Stomach (tissue), 9 donors: Measurements from ENCODE around the gene RFTN1. TPM values are rescaled to one million over a fixed set of nuclear protein-coding genes. Genes with fewer than 3 reads are reported as not detected.

ENCODE experiments used
- DNase-seq, 2 donors: peaks; one replicate each; pipeline versions ENCODE4 v3.0.0 to v3.0.0-alpha.2; 2013 to 2019
- H3K27ac ChIP-seq, 5 donors: fragments of 200-600 bp in 4 of 5; sonication (generic) in 4 of 5; one replicate each; pipeline ENCODE4 v1.5.1; 2013 to 2019; ENCODE audit warnings: mild to moderate bottlenecking in 1 of 5, moderate library complexity in 1 of 5
- H3K27me3 ChIP-seq, 3 donors: fragments of 200-600 bp; sonication (generic); one replicate each; pipeline ENCODE4 v1.5.1; 2017 to 2019; ENCODE audit warnings: mixed run types in 1 of 3
- H3K36me3 ChIP-seq, 4 donors: fragments of 200-600 bp; sonication (generic); 1 replicate in 3 of 4; 2 replicates in 1 of 4; pipeline ENCODE4 v1.5.1; 2016 to 2019
- H3K4me1 ChIP-seq, 4 donors: fragments of 200-600 bp; sonication (generic); one replicate each; pipeline ENCODE4 v1.5.1; 2016 to 2019
- H3K4me3 ChIP-seq, 4 donors: fragments of 200-600 bp; sonication (generic) in 3 of 4; one replicate each; pipeline ENCODE4 v1.5.1; 2016 to 2019; ENCODE audit warnings: mild to moderate bottlenecking in 1 of 4
- H3K9me3 ChIP-seq, 4 donors: fragments of 200-600 bp; sonication (generic); one replicate each; pipeline ENCODE4 v1.5.1; 2016 to 2019
- EP300 ChIP-seq: sonication (generic); formaldehyde crosslinking; IDR thresholded peaks from one replicate; pipeline ENCODE4 v1.6.1; 2017; ENCODE audit warnings: antibody characterized with exemption
- POLR2A ChIP-seq, 4 donors: fragments of 450-650 bp; IDR thresholded peaks; one replicate each; pipeline ENCODE4 v1.6.1; 2016; ENCODE audit warnings: antibody characterized with exemption in 4 of 4, control low read depth in 2 of 4, mild to moderate bottlenecking in 1 of 4, moderate library complexity in 1 of 4
- POLR2AphosphoS5 ChIP-seq, 3 donors: sonication (generic); formaldehyde crosslinking; IDR thresholded peaks; one replicate each; pipeline ENCODE4 v1.6.1; 2016; ENCODE audit warnings: antibody characterized with exemption in 3 of 3
- WGBS, 5 donors: extraction: QIAGEN DNeasy Blood & Tissue Kit in 3 of 5; methylation state at CpG; one replicate each; pipeline versions ENCODE4 v1.1.5 to v1.1.7; 2013 to 2018; 5-methylcytosine and 5-hydroxymethylcytosine counted together
- intact Hi-C: fragments of 100-400 bp; cut with DNase I; formaldehyde crosslinking; loops from one replicate; pipeline ENCODE4 v1.15.1; 2023; ENCODE audit warnings: low total_unique reads
- polyA plus RNA-seq, 3 donors: library from polyadenylated mRNA; stranded (reverse); fragments of 200-250 nt; gene quantifications; one replicate each; pipeline ENCODE4 v1.2.3, GENCODE V29; 2013
- total RNA-seq, 5 donors: library from RNA; depleted of rRNA; stranded (reverse); fragments of >200 nt; gene quantifications; one replicate each; pipeline versions ENCODE4 v1.1.0 to v1.2.3, GENCODE V29; 2014 to 2016
- TF ChIP-seq, protein P1 (sequence below), 7 experiments: fragments of 450-650 bp in 4 of 7; fragments of 200-600 bp in 3 of 7; sonication (generic) in 3 of 7; IDR thresholded peaks; one replicate each; pipeline ENCODE4 v1.5.1; 2016 to 2019; ENCODE audit warnings: antibody characterized with exemption in 7 of 7, control low read depth in 2 of 7, mild to moderate bottlenecking in 1 of 7
- donor health status: healthy with polysubstance abuse.
- donor health status: Bipolar disorder and iron deficiency.
- donor health status: healthy.

RFTN1 gene
- total and polyA plus RNA-seq, 8 donors: 4.6 to 103 (median 18.9) TPM

DNA sequence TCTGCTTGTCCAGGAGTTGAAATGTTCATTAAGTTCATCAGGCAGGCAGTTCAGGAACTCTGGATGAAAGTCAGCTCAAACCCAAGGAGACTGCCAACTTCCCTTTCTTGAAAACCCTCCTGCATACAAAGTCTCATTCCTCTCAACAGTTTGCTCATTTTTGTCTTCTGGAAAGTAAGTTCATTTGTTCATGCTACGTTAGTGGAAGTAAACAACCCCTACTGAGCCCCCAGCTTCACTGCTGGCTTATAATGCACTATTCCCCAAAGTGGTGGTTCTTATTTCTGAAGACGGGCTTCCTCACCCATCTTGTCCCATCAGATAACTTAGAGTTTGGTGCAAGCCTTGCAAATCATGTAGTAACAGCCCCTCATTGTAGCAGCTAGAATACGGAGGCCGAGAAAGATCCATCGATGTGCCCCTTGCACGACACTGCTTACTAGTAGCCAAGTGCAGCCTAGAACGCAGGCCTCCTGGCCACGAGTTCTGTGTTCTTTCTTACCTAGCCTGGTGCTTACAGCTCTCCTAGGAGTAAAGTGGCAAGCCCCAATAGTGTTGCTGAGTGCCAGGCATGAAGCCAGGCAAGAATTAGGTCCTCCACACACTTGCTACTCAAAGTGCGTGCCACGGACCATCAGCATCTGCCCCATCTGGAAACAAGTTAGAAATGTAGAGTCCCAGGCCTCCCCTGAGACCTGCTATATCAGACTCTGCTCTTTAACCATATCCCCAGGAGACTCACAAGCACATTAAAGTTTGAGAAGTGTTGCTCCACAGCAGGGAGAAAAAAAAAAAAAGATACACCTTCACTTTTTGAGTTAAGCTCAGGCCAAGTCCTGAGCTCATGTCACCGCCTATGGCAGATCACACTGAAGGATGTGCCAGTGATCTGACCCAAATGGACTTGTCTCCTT is 82.5 kb downstream of the RFTN1 start:
- Histone ChIP-seq H3K27me3 (no peaks in the 10 kb centered on the region), H3K4me3 (no peak overlapping the region), H3K36me3 (peaks cover 0 to 18% (median 11%) of the 10 kb centered on the region in 4 donors), H3K27ac (no peak overlapping the region), H3K4me1 (peaks cover 0 to 4% (median 0%) of the 10 kb centered on the region in 4 donors), H3K9me3 (no peaks in the 10 kb centered on the region)
- WGBS, 5 donors: 87 to 89% (median 88%) methylated on average over 11 of the region's 11 CpGs
- no peak for DNase-seq
- TF ChIP-seq EP300: no peak
- TF ChIP-seq, protein P1, sequence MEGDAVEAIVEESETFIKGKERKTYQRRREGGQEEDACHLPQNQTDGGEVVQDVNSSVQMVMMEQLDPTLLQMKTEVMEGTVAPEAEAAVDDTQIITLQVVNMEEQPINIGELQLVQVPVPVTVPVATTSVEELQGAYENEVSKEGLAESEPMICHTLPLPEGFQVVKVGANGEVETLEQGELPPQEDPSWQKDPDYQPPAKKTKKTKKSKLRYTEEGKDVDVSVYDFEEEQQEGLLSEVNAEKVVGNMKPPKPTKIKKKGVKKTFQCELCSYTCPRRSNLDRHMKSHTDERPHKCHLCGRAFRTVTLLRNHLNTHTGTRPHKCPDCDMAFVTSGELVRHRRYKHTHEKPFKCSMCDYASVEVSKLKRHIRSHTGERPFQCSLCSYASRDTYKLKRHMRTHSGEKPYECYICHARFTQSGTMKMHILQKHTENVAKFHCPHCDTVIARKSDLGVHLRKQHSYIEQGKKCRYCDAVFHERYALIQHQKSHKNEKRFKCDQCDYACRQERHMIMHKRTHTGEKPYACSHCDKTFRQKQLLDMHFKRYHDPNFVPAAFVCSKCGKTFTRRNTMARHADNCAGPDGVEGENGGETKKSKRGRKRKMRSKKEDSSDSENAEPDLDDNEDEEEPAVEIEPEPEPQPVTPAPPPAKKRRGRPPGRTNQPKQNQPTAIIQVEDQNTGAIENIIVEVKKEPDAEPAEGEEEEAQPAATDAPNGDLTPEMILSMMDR (IDR thresholded peaks at IDR 0.05): no peak
- no peak for TF ChIP-seq POLR2AphosphoS5 (IDR thresholded peaks at IDR 0.05)
- no peak for TF ChIP-seq POLR2A (IDR thresholded peaks at IDR 0.05)
- intact Hi-C loops: no loop called here

GRCh38 chr3:16429086-16429485 is 84.4 kb downstream of the RFTN1 start:
- DNase-seq: no peak
- H3K36me3 ChIP-seq: peaks cover 0 to 18% (median 11%) of the 10 kb centered on the region in 4 donors
- TF ChIP-seq EP300 (no peak), POLR2AphosphoS5 (IDR thresholded peaks at IDR 0.05) (no peak)
- peak overlapping the region in 2 of 5 donors; percentile 9 to 36 for H3K27ac ChIP-seq
- intact Hi-C loops: no loop called here
- no peaks in the 10 kb centered on the region for H3K27me3 ChIP-seq
- peaks cover 0 to 4% (median 0%) of the 10 kb centered on the region in 4 donors for H3K4me1 ChIP-seq
- H3K9me3 ChIP-seq: no peaks in the 10 kb centered on the region
- 41 to 72% (median 66%) methylated on average over 1 of the region's 1 CpG for WGBS, 5 donors
- no peak overlapping the region for H3K4me3 ChIP-seq

- Histone ChIP-seq H3K4me3 (no peak overlapping the region), H3K27me3 (no peaks in the 10 kb centered on the region), H3K27ac (peak overlapping the region in 2 of 5 donors; percentile 13 to 36), H3K36me3 (peaks cover 0 to 18% (median 10%) of the 10 kb centered on the region in 4 donors), H3K4me1 (peaks cover 0 to 4% (median 0%) of the 10 kb centered on the region in 4 donors), H3K9me3 (no peaks in the 10 kb centered on the region)
- intact Hi-C loops: no loop called here
- WGBS, 5 donors: 76 to 97% (median 86%) methylated on average over 5 of the region's 5 CpGs
- no peak for TF ChIP-seq POLR2A (IDR thresholded peaks at IDR 0.05)
- no peak for TF ChIP-seq EP300
- TF ChIP-seq POLR2AphosphoS5 (IDR thresholded peaks at IDR 0.05): no peak
- no peak for DNase-seq
These were observed 84.9 kb downstream of the RFTN1 start for GRCh38 chr3:16428612-16429011.

DNA sequence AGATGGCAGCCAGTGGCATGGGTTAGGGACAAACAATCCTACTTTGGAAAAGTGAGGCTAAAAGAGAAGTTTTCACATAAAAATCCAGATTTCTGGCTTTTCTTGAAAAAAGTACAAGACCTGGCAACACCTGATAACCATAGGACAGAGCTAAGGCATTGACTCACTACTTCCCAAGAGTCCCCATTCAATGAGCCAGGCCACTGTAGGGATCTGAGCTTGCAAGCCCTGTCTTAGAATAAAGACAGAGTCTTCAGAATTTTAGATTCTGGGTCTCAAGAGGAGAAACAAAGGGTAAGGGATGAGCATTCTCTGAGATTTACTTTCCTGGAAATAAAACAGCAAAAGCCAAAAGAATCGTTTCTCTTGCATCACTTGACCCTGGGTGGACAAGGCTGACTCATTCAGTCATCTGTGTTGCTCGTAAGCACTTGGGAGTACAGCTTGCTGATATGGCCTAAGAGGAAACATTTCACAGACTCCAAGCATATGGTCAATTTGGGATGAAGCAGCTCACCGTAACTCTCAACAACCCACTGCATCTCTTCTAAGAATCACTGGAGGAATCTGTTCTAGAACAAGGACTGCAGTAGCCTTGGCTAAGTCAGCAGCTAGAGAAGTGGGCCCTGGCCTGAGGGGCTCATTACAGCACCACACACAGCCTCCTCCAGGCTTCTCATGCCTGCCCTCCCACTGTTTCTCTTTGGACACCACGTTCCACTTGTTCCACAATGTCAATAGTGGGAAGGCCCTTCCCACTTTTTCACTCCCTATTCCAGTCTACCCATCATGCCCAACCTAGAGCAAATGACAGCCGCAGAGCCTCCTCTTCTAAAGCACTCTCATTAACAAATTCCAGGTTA is 86.2 kb downstream of the RFTN1 start:
- Histone ChIP-seq H3K9me3 (no peaks in the 10 kb centered on the region), H3K36me3 (peaks cover 0 to 14% (median 7%) of the 10 kb centered on the region in 4 donors), H3K4me3 (no peak overlapping the region), H3K27ac (peak overlapping the region in 4 of 5 donors; percentile 8 to 77 (median 56)), H3K27me3 (no peaks in the 10 kb centered on the region), H3K4me1 (peaks cover 0 to 4% (median 0%) of the 10 kb centered on the region in 4 donors)
- intact Hi-C loops: no loop called here
- TF ChIP-seq POLR2AphosphoS5 (IDR thresholded peaks at IDR 0.05): peak in 2 of 3 donors; percentile 68 to 80
- TF ChIP-seq, protein P1 (IDR thresholded peaks at IDR 0.05): no peak
- peak; percentile 25 for TF ChIP-seq EP300
- TF ChIP-seq POLR2A (IDR thresholded peaks at IDR 0.05): no peak
- peak in 1 of 2 donors; percentile 66 for DNase-seq
- WGBS, 5 donors: 59 to 76% (median 67%) methylated on average over 5 of the region's 5 CpGs

DNA sequence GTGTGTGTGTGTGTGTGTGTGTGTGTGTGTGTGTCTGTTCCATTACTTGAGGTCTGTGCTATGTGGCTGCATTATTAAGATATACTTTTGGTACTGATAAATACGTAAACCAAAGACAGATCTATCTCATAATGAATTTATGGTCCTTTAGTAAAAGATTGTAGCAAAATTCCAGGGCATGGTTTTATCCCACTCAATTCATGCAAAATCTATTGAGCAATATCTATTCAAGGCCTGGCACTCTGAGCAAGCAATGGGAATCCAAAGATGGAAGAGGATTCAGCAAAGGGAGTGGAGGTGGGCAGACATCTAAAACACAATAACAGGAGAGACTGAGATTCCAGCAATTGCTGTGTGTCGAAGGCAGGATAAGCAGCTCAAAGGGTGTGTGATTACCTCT is 86.8 kb downstream of the RFTN1 start:
- peaks cover 0 to 9% (median 2%) of the 10 kb centered on the region in 4 donors for H3K36me3 ChIP-seq
- DNase-seq: no peak
- no peaks in the 10 kb centered on the region for H3K9me3 ChIP-seq
- H3K27ac ChIP-seq: peak overlapping the region in 2 of 5 donors; percentile 61 to 77
- H3K27me3 ChIP-seq: no peaks in the 10 kb centered on the region
- peaks cover 0 to 4% (median 0%) of the 10 kb centered on the region in 4 donors for H3K4me1 ChIP-seq
- 85 to 93% (median 89%) methylated on average over 2 of the region's 2 CpGs for WGBS, 5 donors
- H3K4me3 ChIP-seq: no peak overlapping the region
- TF ChIP-seq, protein P1 (IDR thresholded peaks at IDR 0.05): no peak
- TF ChIP-seq EP300: no peak
- TF ChIP-seq POLR2AphosphoS5 (IDR thresholded peaks at IDR 0.05): no peak
- TF ChIP-seq POLR2A (IDR thresholded peaks at IDR 0.05): no peak
- intact Hi-C loops: no loop called here
